ENCODE measurements around the gene ART1. TPM values are rescaled to one million over a fixed set of nuclear protein-coding genes. Genes with fewer than 3 reads are reported as not detected.
"Not testable (repeated sequence)": the region's sequence is repeated elsewhere in the genome, so short reads cannot be mapped to it uniquely, and the experiment has no call there.

The ART1 gene
- total RNA-seq, 1 donor from 2014 or later, result not detected

DNA sequence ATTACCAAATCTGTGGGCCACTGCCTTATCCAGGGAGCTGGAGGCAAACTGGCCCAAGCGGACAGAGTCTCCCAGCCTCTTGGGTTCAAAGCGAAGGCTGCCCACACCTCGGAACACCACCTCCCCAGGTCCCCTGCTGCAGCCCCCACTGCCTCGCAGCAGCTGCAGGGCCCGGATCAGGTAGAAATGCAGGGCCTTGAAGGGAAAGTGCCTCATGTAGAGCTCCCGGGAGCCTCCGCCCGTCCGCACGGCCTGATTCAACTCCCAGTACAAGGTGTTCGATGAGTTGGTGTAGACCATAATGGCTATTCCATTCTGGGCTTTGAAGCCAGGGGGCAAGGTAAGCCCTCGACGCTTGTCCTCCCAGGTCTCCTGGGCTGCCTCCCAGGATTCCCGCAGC lies 5.1 kb upstream of the ART1 start:
- peaks cover 5% of the 10 kb centered on the region for H3K4me1 Mint-ChIP-seq (ENCODE audit: low read depth)
- no peak for DNase-seq (ENCODE audit: low spot score)
- intact Hi-C loops (cut with micrococcal nuclease), result no loop called here
- H3K36me3 Mint-ChIP-seq (ENCODE audit: low read depth), result no peaks in the 10 kb centered on the region
- no peak overlapping the region for H3K27ac Mint-ChIP-seq
- H3K9me3 Mint-ChIP-seq, result no peaks in the 10 kb centered on the region
- H3K4me3 Mint-ChIP-seq (ENCODE audit: low read depth), result no peak overlapping the region
- H3K27me3 Mint-ChIP-seq (ENCODE audit: low read depth), result peaks cover 26% of the 10 kb centered on the region

- no peak overlapping the region for H3K27ac Mint-ChIP-seq
- peaks cover 5% of the 10 kb centered on the region for H3K4me1 Mint-ChIP-seq (ENCODE audit: low read depth)
- no peak for DNase-seq (ENCODE audit: low spot score)
- peaks cover 34% of the 10 kb centered on the region for H3K27me3 Mint-ChIP-seq (ENCODE audit: low read depth)
- H3K4me3 Mint-ChIP-seq (ENCODE audit: low read depth), result peak overlapping the region; percentile 51
- H3K9me3 Mint-ChIP-seq, result no peaks in the 10 kb centered on the region
- no peaks in the 10 kb centered on the region for H3K36me3 Mint-ChIP-seq (ENCODE audit: low read depth)
- intact Hi-C loops (cut with micrococcal nuclease), result no loop called here
Measured at GRCh38 chr11:3641191-3641590, 3.7 kb upstream of the ART1 start.

DNA sequence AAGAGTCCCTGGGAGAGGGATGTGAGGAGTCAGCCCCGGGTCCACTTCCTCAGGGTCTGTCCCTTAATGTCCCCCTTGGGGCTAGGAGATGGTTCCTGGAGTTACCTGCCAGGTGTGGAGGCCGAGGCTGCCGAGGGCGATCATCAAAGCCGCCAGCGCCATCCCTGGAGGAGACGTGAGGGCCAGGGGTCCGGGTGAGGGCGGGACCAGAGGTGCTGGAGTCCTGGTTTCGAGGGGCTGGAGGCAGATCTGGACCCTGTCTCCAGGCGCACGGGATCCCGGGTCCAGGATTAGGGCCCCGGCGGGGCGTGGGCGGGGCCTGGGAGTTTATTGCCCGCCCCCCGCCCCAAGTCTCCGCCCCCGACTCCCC lies 3.2 kb upstream of the ART1 start, which contains the start of gene ART5:
Gene ART5, minus strand, starts transcription at position 292 of the 370 bp plus-strand sequence. Its CDS starts 130 bp downstream, at position 162.
- Mint-ChIP-seq H3K27ac (no peak within 1 kb of the TSS), H3K9me3 (no peaks in the 10 kb centered on the region), H3K4me1 (ENCODE audit: low read depth) (peaks cover 5% of the 10 kb centered on the region), H3K27me3 (ENCODE audit: low read depth) (peaks cover 36% of the 10 kb centered on the region), H3K4me3 (ENCODE audit: low read depth) (peak within 1 kb of the TSS; percentile 51), H3K36me3 (ENCODE audit: low read depth) (no peaks in the 10 kb centered on the region)
- no peak for DNase-seq (ENCODE audit: low spot score)
- intact Hi-C loops (cut with micrococcal nuclease), result no loop called here

DNA sequence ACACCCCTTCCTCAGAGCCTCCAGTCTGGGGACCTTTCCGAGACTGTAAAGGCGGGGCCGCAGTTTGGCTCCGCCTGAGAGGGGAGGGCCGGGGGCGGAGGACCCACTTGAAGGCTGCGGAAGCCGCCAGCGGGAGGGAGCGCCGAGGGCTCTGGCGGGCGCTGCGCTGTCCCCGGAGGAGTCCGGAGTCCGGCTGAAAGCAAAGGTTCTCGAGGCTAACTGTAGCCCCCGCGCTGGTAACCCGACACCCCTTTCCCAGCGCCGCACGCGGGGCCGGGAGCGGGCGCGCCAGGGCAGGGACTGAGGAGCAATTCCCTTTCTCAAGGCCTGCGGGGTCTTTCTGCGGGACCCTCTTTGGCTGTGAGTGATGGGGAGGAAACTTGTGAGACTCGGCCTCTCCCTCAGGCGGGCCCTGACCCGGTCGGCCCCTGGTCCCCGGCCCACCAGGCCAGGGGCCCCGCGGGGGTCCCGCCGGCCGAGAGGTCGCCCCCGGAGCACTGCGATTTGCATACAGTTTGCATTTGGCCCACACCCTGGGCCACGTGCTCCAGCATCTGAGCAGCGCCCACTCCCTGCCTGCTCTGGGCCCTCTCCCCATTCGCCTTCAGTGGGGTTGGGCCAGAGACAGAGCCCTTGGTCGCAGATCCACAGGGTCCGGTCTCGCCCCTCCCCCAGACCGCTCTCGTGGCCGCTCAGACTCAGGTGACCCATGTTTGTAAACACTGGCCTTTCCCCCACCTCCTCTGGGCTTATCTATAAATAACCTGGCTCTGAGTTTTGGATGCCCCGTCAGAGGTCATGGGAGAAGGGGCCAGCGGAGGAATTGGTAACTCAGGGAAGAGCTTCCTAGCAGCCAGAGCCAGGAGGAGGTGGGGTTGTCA lies 2.6 kb upstream of the ART1 start:
- Mint-ChIP-seq H3K36me3 (ENCODE audit: low read depth) (no peaks in the 10 kb centered on the region), H3K9me3 (no peaks in the 10 kb centered on the region), H3K27me3 (ENCODE audit: low read depth) (peaks cover 38% of the 10 kb centered on the region), H3K27ac (no peak overlapping the region), H3K4me1 (ENCODE audit: low read depth) (peaks cover 5% of the 10 kb centered on the region), H3K4me3 (ENCODE audit: low read depth) (peak overlapping the region; percentile 41)
- intact Hi-C loops (cut with micrococcal nuclease), result no loop called here
- peak; percentile 64 for DNase-seq (ENCODE audit: low spot score)

DNA sequence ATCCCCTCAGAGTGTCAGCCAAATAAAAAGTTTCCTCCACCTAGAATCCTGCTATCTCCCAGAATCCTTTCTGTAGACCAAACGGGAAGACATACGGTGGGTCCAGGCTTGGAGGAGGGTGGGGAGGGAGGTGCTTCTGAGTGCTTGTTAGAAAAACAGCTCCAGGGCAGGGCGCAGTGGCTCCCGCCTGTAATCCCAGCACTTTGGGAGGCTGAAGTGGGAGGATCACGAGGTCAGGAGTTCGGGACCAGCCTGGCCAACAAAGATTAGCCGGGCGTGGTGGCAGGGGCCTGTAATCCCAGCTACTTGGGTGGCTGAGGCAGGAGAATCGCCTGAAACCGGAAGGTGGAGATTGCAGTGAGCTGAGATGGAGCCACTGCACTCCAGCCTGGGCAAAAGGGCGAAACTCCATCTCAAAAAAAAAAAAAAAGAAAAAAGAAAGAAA lies 1.8 kb upstream of the ART1 start:
- H3K36me3 Mint-ChIP-seq (ENCODE audit: low read depth); H3K4me1 Mint-ChIP-seq (ENCODE audit: low read depth); H3K9me3 Mint-ChIP-seq; H3K27ac Mint-ChIP-seq; DNase-seq (ENCODE audit: low spot score); H3K4me3 Mint-ChIP-seq (ENCODE audit: low read depth); intact Hi-C loops (cut with micrococcal nuclease): not testable (repeated sequence)
- H3K27me3 Mint-ChIP-seq (ENCODE audit: low read depth), result peaks cover 40% of the 10 kb centered on the region

DNA sequence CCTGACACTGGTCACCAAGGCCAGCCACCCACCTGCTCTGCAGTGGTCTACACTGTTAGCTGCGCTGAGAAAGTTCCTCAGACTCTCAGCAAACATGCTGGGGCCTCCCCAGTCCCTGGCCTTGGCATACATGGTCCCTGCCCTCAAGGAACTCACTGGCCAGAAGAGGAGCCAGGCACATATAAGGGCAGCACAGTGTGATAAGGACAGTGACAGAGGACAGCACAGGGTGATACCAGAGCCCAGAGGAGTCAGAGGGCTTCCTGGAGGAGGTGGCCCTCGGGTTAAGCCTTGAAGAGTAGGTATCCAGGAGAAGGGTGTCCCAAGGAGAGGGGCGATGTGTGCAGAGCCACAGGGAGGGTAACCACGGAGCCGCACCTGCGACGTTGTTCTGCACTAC lies 624 bp downstream of the ART1 start:
- Mint-ChIP-seq H3K9me3 (no peaks in the 10 kb centered on the region), H3K36me3 (ENCODE audit: low read depth) (no peaks in the 10 kb centered on the region), H3K27ac (no peak overlapping the region), H3K27me3 (ENCODE audit: low read depth) (peaks cover 57% of the 10 kb centered on the region), H3K4me3 (ENCODE audit: low read depth) (no peak overlapping the region), H3K4me1 (ENCODE audit: low read depth) (peaks cover 5% of the 10 kb centered on the region)
- no peak for DNase-seq (ENCODE audit: low spot score)
- intact Hi-C loops (cut with micrococcal nuclease), result no loop called here

GRCh38 chr11:3648843-3649242 lies 3.9 kb downstream of the ART1 start:
- H3K9me3 Mint-ChIP-seq; H3K27ac Mint-ChIP-seq; H3K4me3 Mint-ChIP-seq (ENCODE audit: low read depth); DNase-seq (ENCODE audit: low spot score); H3K4me1 Mint-ChIP-seq (ENCODE audit: low read depth); intact Hi-C loops (cut with micrococcal nuclease); H3K36me3 Mint-ChIP-seq (ENCODE audit: low read depth): not testable (repeated sequence)
- peaks cover 46% of the 10 kb centered on the region for H3K27me3 Mint-ChIP-seq (ENCODE audit: low read depth)

DNA sequence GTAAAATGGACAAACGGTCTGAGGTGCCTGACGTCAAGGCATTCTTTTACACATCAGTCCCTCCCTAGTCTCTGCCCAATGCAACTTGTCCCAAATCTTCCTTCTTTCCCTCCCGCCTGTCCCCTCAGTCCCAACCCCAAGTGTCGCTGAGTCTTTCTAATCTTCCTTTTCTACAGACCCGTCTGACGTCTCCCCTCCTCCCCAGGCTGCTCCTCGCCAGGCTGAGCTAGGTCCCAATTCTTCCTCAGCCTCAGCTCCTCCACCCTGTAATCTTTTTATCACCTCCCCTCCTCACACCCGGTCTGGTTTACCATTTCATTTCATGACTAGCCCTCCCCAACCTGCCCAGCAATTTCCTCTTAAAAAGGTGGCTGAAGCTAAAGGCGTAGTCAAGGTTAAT lies 4.4 kb downstream of the ART1 start:
- H3K27ac Mint-ChIP-seq; intact Hi-C loops (cut with micrococcal nuclease); H3K4me1 Mint-ChIP-seq (ENCODE audit: low read depth); H3K4me3 Mint-ChIP-seq (ENCODE audit: low read depth); H3K9me3 Mint-ChIP-seq; H3K36me3 Mint-ChIP-seq (ENCODE audit: low read depth); DNase-seq (ENCODE audit: low spot score): not testable (repeated sequence)
- peaks cover 42% of the 10 kb centered on the region for H3K27me3 Mint-ChIP-seq (ENCODE audit: low read depth)

- intact Hi-C loops (cut with micrococcal nuclease); DNase-seq (ENCODE audit: low spot score): not testable (repeated sequence)
Measured at GRCh38 chr11:3652514-3652913, 7.6 kb downstream of the ART1 start.

GRCh38 chr11:3655547-3655946 lies 10.6 kb downstream of the ART1 start:
- no peaks in the 10 kb centered on the region for H3K36me3 Mint-ChIP-seq (ENCODE audit: low read depth)
- DNase-seq (ENCODE audit: low spot score), result no peak

More at GRCh38 chr11:3652514-3652913, 7.6 kb downstream of the ART1 start:
- H3K4me1 Mint-ChIP-seq (ENCODE audit: low read depth); H3K36me3 Mint-ChIP-seq (ENCODE audit: low read depth); H3K4me3 Mint-ChIP-seq (ENCODE audit: low read depth); H3K27ac Mint-ChIP-seq; H3K9me3 Mint-ChIP-seq: not testable (repeated sequence)
- H3K27me3 Mint-ChIP-seq (ENCODE audit: low read depth), result peaks cover 28% of the 10 kb centered on the region

DNA sequence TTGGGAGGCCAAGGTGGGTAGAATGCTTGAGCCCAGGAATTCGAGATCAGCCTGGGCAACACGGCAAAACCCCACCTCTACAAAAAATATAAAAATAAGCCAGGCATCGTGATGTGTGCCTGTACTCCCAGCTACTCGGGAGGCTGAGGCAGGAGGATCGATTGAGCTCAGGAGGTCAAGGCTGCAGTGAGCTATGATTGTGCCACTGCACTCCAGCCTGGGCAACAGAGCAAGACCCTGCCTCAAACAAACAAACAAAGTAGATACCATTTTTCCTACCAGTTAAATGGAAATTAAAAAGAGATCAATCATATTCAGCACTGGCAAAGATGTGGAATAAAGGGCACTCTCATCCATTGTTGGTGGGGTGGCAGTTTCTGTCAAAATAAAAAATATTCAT lies 12.4 kb downstream of the ART1 start:
- H3K36me3 Mint-ChIP-seq (ENCODE audit: low read depth); DNase-seq (ENCODE audit: low spot score); H3K27me3 Mint-ChIP-seq (ENCODE audit: low read depth): not testable (repeated sequence)

More at GRCh38 chr11:3655547-3655946, 10.6 kb downstream of the ART1 start:
- Mint-ChIP-seq H3K27me3 (ENCODE audit: low read depth) (peaks cover 9% of the 10 kb centered on the region), H3K4me1 (ENCODE audit: low read depth) (no peaks in the 10 kb centered on the region), H3K9me3 (no peaks in the 10 kb centered on the region), H3K4me3 (ENCODE audit: low read depth) (no peak overlapping the region), H3K27ac (no peak overlapping the region)
- intact Hi-C loops (cut with micrococcal nuclease), result no loop called here

GRCh38 chr11:3658252-3658651 lies 13.3 kb downstream of the ART1 start:
- intact Hi-C loops (cut with micrococcal nuclease), result no loop called here
- Mint-ChIP-seq H3K27ac (no peak overlapping the region), H3K27me3 (ENCODE audit: low read depth) (peaks cover 2% of the 10 kb centered on the region), H3K36me3 (ENCODE audit: low read depth) (no peaks in the 10 kb centered on the region), H3K4me1 (ENCODE audit: low read depth) (no peaks in the 10 kb centered on the region), H3K4me3 (ENCODE audit: low read depth) (no peak overlapping the region), H3K9me3 (no peaks in the 10 kb centered on the region)
- DNase-seq (ENCODE audit: low spot score), result no peak

More for the DNA sequence above, 12.4 kb downstream of the ART1 start:
- H3K27ac Mint-ChIP-seq; H3K4me1 Mint-ChIP-seq (ENCODE audit: low read depth); H3K4me3 Mint-ChIP-seq (ENCODE audit: low read depth); H3K9me3 Mint-ChIP-seq; intact Hi-C loops (cut with micrococcal nuclease): not testable (repeated sequence)
